ENCODE measurements around the gene UAP1L1.

Gene UAP1L1

GRCh38 chr9:137128158-137128861 lies 51.0 kb downstream of the UAP1L1 start:
- no peak for DNase-seq (ENCODE audit: low read depth in 2 of 2)
- peak overlapping the region; percentile 75 to 79 for H3K4me3 ChIP-seq (replicated peaks in 1 of 2; ENCODE audit: low read depth in 2 of 2, low read length in 2 of 2)
- no peak for TF ChIP-seq CTCF (IDR thresholded peaks at IDR 0.05; ENCODE audit: low read depth, low read length)

- H3K4me3 ChIP-seq (replicated peaks in 1 of 2; ENCODE audit: low read depth in 2 of 2, low read length in 2 of 2) = peak overlapping the region; percentile 75 to 79
- DNase-seq (ENCODE audit: low read depth in 2 of 2) = peak; percentile 34 to 40
- no peak for TF ChIP-seq CTCF (IDR thresholded peaks at IDR 0.05; ENCODE audit: low read depth, low read length)
Observed at GRCh38 chr9:137128862-137129455, 51.6 kb downstream of the UAP1L1 start.

- H3K4me3 ChIP-seq (replicated peaks in 1 of 2; ENCODE audit: low read depth in 2 of 2, low read length in 2 of 2) = peak overlapping the region; percentile 75 to 79
- no peak for TF ChIP-seq CTCF (IDR thresholded peaks at IDR 0.05; ENCODE audit: low read depth, low read length)
- DNase-seq (ENCODE audit: low read depth in 2 of 2) = peak; percentile 92 to 93
Observed at GRCh38 chr9:137129456-137130175, 52.3 kb downstream of the UAP1L1 start.

- no peak for TF ChIP-seq CTCF (IDR thresholded peaks at IDR 0.05; ENCODE audit: low read depth, low read length)
- peak in 1 of 2 donors; percentile 33 for DNase-seq (ENCODE audit: low read depth in 2 of 2)
- peak overlapping the region; percentile 75 to 79 for H3K4me3 ChIP-seq (replicated peaks in 1 of 2; ENCODE audit: low read depth in 2 of 2, low read length in 2 of 2)
Observed at GRCh38 chr9:137130176-137130755, 52.9 kb downstream of the UAP1L1 start.
